GM21360 (cell line): Measurements from ENCODE around the gene SLC25A36.

ENCODE experiments used
- ATAC-seq: cut with Tn5 transposase; IDR thresholded peaks from one replicate; pipeline ENCODE4 v1.9.1; 2021; ENCODE audit warnings: mild to moderate bottlenecking, moderate library complexity; ENCODE audit not compliant: unreplicated experiment

SLC25A36 gene

GRCh38 chr3:140941434-140942220 lies at the start of gene SLC25A36:
Gene SLC25A36 (plus strand): TSS chr3:140941836. CDS start chr3:140942055, 219 bp downstream.
- peak; percentile 94 for ATAC-seq

- ATAC-seq = no peak
Observed at GRCh38 chr3:140896997-140897396, 44.6 kb upstream of the SLC25A36 start.

GRCh38 chr3:140898340-140899180 lies 43.1 kb upstream of the SLC25A36 start:
- no peak for ATAC-seq

- ATAC-seq = no peak
Observed at GRCh38 chr3:140899363-140899762, 42.3 kb upstream of the SLC25A36 start.

- no peak for ATAC-seq
Observed at GRCh38 chr3:140902791-140903190, 38.8 kb upstream of the SLC25A36 start.

- no peak for ATAC-seq
Observed at GRCh38 chr3:140903196-140903595, 38.4 kb upstream of the SLC25A36 start.

GRCh38 chr3:140904521-140904920 lies 37.1 kb upstream of the SLC25A36 start:
- no peak for ATAC-seq

- ATAC-seq = no peak
Observed at GRCh38 chr3:140905559-140905958, 36.1 kb upstream of the SLC25A36 start.

- ATAC-seq = no peak
Observed at GRCh38 chr3:140906785-140907184, 34.9 kb upstream of the SLC25A36 start.

- no peak for ATAC-seq
Observed at GRCh38 chr3:140910860-140911259, 30.8 kb upstream of the SLC25A36 start.

- no peak for ATAC-seq
Observed at GRCh38 chr3:140911822-140912221, 29.8 kb upstream of the SLC25A36 start.

- ATAC-seq = no peak
Observed at GRCh38 chr3:140913728-140914127, 27.9 kb upstream of the SLC25A36 start.

- no peak for ATAC-seq
Observed at GRCh38 chr3:140914384-140914945, 27.2 kb upstream of the SLC25A36 start.

GRCh38 chr3:140916603-140917002 lies 25.0 kb upstream of the SLC25A36 start:
- ATAC-seq = no peak

GRCh38 chr3:140917772-140918171 lies 23.9 kb upstream of the SLC25A36 start:
- no peak for ATAC-seq

GRCh38 chr3:140920029-140920428 lies 21.6 kb upstream of the SLC25A36 start:
- ATAC-seq = no peak

- no peak for ATAC-seq
Observed at GRCh38 chr3:140922634-140923033, 19.0 kb upstream of the SLC25A36 start.

- no peak for ATAC-seq
Observed at GRCh38 chr3:140924097-140924873, 17.4 kb upstream of the SLC25A36 start.

- ATAC-seq = no peak
Observed at GRCh38 chr3:140927279-140928069, 14.2 kb upstream of the SLC25A36 start.

GRCh38 chr3:140929446-140929845 lies 12.2 kb upstream of the SLC25A36 start:
- ATAC-seq = no peak
